Pulmonary artery endothelial cell (primary cell): ENCODE data around the gene TTLL1. TPM values are rescaled to one million over a fixed set of nuclear protein-coding genes. Genes with fewer than 3 reads are reported as not detected.
A peak's percentile ranks its signal among the peaks of the same experiment; 100 is the strongest.

Source experiments
- DNase-seq: peaks from one replicate; pipeline ENCODE4 v3.0.0-alpha.2; 2011; ENCODE audit warnings: low read depth, low spot score
- total RNA-seq: library from RNA; depleted of rRNA; stranded (reverse); fragments of >200 nt; gene quantifications from 2 replicates; pipeline ENCODE4 v1.2.3, GENCODE V29; 2014

TTLL1 gene
- total RNA-seq, 1 donor from 2014 or later: 13.5 TPM

GRCh38 chr22:42994276-42994916 is 94.8 kb downstream of the TTLL1 start:
- no peak for DNase-seq

DNA sequence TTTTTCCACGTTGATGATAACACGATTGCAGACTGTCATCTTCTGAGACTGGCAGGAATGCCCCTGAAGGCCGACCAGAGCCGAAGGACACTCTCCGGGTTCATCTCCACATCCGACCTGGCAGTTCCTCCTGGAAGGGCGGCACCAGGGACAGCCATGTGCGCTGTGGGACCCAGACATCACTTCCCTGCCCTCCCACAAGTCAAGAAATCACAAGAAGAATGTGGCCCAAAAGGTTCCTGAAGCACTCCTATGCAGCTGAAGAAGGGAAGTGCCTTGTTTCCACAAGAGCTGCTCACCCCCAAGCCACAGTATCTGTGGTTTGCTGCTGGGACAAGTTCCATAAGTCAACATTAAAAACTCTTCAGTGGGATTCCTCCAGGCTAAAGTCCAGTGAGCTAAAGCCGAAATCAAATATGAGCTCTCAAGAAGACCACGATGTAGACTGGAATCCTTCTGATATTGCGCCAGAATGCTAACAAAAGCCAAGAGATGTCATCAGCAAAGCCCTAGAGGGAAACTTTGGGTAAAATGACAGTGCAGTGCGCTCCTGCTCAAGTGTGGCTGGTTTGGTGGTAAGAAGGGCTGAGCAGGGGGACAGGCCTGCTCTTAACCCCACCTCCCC is 95.4 kb downstream of the TTLL1 start:
- no peak for DNase-seq

- DNase-seq: no peak
These were observed 96.2 kb downstream of the TTLL1 start for GRCh38 chr22:42992886-42993479.

GRCh38 chr22:42992092-42992491 is 97.1 kb downstream of the TTLL1 start:
- DNase-seq: no peak

DNA sequence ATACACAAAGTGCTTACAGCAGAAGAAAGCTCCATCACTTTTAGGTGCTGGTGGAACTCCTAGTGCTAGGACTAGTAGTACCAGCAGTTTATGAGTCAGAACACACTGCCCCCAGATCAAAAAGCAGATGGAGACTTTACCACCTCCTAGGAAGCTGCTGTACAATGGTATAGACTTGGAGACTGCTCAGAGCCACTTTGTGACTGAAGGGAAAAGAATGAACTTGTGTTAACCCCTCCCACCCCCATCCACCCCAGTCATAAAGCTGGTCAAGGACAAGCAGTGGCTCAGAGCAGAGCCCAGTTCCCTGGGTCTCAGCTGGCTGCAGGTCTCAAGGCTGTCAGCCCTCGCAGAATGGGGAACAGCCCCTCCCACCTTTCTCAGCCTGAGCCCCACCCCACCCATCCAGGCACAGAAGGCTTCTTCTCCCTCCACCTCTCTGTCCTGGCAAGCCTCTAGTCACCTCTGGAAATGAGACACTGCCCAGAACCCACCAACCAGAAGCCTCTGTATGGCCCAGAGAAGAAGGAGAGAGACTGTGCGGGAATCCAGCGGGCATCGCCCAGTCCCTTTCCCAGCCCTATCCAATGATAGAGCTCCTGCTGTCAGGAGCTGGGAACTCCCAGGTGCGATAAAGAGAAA is 98.1 kb downstream of the TTLL1 start:
- no peak for DNase-seq

- DNase-seq: peak; percentile 56
These were observed 98.9 kb downstream of the TTLL1 start for GRCh38 chr22:42990131-42990838.

Other genes with a start within 250 kb of the TTLL1 start
- 59.6 and 60.3 TPM in 2 replicates for gene ARFGAP3, start 232.1 kb downstream of the TTLL1 start, total RNA-seq
- 62.1 and 67.5 TPM in 2 replicates for gene PACSIN2, start 74.2 kb downstream of the TTLL1 start, total RNA-seq
- 0.46 and 0.74 TPM in 2 replicates for gene BIK, start 21.4 kb upstream of the TTLL1 start, total RNA-seq
- gene MCAT, start 54.0 kb upstream of the TTLL1 start, total RNA-seq: 13.4 and 16.2 TPM in 2 replicates
- 207 and 342 TPM in 2 replicates for gene TSPO, start 62.2 kb upstream of the TTLL1 start, total RNA-seq
- gene TTLL12, start 97.7 kb upstream of the TTLL1 start, total RNA-seq: 37.3 and 45.2 TPM in 2 replicates